Frontal cortex (tissue), 4 donors: ENCODE results near the gene TMEM150C. TPM values are rescaled to one million over a fixed set of nuclear protein-coding genes. Genes with fewer than 3 reads are reported as not detected.

Source experiments
- DNase-seq, 2 donors: peaks; one replicate each; pipeline ENCODE4 v3.0.0; 2012; ENCODE audit warnings: low spot score in 2 of 2
- FAIRE-seq: peaks from 2 replicates; lab custom pipeline; 2012; peaks lifted over from hg19 to GRCh38; lab: Jason Lieb, UNC
- total RNA-seq: library from RNA; depleted of rRNA; stranded (reverse); fragments of >200 nt; gene quantifications from one replicate; pipeline ENCODE4 v1.2.3, GENCODE V29; 2014
- donor health status: control.
- donor health status: control.
- donor health status: control.

Gene TMEM150C
- total RNA-seq, result 74.2 TPM

DNA sequence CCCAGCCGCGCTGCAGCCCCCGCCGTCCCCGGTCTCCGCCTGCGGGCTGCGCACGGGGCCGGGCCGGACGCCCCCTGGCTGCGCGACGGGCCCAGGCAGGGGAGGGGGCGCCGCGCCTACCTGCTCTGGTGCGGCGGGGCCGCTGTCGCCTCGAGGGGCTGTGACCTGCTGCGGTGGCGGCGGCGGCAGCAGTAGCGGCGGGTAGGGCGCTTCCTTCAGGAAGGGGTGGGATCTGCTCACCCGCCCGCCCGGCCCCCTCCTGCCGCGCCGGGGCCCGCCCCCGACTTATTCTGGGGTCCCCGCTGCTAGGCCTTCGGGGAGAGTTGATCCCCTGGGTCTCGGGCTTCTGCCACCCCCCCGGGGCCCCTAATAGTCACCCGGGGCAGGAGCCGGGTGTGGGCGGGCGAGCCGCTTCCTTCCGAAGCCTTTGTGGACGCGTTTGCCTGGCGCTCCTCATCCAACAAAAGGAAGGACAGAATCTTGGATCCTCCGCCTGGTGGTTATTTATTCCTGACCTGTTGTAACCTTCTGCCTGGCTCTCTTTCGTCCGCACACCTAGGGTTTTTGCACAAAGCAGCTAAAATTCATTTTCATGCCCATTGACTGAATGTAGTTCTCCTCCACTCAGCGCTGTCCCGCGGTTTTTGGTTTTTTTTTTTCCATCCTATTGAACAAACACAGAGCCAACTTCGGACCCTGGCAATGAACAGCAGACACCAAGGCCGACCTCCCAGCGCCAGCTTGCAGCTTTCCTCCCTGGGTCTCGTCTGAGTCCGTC lies at the start of gene TMEM150C:
Gene TMEM150C, minus strand, starts transcription at position 203 of the 778 bp plus-strand sequence. CDS start 57,331 bp downstream, outside the sequence.
- FAIRE-seq (no peak), DNase-seq (peak; percentile 59 to 69)

DNA sequence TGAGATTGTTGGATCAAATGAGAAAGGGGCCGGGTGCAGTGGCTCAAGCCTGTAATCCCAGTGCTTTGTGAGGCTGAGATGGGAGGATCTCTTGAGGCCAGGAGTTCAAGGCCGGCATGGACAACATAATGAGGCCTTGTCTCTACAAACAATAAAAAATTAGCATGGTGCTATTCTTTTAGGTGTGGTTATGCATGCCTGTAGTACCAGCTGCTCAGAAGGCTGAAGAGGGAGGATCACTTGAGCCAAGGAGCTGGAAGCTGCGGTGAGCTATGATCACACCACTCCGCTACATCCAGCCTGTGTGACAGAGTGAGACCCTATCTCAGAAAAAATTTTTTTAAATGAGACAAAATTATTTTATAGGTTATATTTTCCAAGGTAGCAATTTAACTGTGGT lies 49.7 kb upstream of the TMEM150C start:
- DNase-seq (no peak), FAIRE-seq (no peak)

DNA sequence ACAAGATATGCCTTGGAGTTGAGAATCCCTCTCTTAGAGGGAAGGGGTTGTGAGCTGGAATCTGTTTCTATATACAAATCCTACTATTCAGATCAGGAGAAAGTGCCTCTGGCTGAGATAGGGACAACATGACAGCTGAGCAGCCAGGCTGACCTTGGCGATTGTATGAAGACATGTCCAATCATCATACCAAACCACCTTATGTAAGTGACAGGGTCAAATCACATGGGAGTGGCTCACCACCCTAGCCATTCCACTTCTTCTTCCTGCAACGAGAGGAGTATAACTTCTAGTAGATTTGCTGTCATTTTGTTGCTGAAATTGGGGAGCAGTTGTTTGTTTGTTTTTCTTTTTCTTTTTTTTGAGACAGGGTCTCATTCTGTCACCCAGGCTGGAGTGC lies 48.3 kb upstream of the TMEM150C start:
- no peak for FAIRE-seq
- no peak for DNase-seq

DNA sequence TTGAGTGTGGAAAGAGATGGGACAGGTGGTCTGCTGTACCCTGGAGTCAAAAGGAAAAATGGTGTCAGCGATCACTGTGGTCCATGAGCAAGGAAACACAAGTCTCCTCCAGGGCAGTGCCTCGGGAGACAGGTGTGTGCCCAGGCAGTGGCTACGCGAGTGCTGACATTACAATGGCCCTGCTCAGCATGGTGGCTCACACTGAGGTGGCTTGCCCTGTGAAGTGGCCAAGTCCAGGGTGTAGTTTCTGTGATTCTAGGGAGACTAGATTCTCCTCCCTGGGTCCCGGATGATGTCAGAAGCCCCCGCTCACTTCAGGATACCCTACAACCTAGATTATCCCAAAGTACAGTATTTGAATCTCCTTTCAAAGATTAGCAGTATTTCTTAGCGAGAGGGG lies 44.8 kb upstream of the TMEM150C start:
- no peak for DNase-seq
- FAIRE-seq, result no peak

DNA sequence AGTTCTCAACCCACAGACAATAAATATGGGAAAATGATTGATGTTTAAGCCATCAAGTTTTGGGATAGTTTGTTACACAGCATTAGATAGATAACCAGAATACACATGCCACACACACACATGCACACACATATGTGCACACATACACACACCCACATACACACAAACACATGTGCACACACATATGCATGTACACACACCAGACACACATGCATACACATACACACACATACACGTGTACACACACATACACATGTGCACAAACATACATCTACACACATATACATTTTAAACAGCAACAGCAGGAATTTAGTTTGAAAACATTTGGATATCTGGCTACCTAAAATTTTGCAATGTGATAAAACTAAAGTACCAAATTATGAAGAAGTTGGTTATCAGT lies 42.7 kb upstream of the TMEM150C start:
- FAIRE-seq (no peak), DNase-seq (no peak)

DNA sequence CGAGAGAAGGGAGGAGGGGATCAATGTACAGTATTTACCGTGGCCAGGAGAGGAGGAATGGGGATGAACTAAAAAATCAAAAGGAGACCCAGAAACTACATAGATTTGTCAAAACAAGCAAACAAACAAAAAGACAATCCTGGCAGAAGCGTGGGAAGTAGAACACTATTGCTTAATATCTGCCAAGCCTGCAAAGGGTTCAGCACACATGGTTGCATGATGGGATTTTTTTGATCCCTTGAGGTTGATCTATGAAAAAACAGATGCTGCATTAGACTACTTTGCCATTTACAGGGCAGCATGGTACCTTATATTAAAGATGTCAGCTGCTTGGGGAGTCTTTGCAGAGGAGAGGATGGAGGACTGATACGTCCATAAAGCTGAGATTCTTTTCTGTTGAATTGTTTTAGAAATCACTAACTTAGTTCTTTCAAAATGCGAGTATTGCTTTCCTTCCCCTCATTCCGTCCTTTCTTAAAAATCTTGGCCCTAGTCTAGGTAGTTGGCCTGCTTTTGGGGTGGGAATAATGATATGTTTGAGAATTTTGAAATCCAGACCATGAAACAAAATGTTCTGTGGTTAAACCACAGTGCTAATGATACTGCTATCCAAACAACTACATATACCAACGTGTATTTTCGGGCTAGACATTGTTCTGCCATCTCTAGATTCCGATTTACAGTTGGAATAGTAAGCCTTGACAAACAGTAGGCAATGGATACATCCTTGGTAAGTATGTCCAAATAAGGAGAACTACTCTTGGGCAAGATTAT lies 39.6 kb upstream of the TMEM150C start:
- no peak for FAIRE-seq
- DNase-seq, result no peak

DNA sequence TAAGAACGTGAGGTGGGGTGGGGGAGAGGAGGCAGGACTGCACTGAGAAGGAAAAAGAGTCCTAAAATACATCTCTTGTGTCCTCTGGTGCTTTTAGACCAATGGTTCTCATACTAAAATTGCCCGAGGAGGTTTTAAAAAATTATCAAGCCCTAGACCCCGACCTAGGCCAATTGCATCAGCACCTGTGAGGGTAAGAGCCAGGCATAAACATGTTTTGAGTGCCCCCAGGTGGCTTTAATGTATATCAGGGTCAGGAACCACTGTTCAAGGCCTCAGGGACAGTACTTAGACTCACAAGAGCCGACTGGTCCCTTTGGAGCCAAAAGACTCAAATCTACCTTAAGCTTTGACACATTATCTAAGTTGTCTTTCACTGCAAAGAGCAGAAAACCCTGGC lies 37.5 kb upstream of the TMEM150C start:
- DNase-seq (no peak), FAIRE-seq (no peak)

DNA sequence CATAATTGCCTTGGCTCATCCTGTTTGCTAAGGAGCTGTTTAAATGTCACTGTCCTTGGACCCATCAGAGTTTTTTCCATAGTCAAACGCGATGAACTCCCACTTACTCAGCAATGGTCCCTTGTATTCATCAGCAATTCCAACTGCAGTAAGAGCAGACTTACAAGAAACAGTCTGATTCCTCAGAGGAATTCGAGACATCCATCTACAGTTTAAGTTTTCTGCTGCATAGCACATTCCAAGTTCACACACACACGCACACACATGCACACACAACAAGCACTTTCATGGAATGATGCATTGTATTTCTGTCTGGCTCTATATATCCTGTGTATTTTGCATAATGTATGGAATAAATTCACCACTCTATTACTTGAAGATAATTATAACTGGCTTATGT lies 32.7 kb upstream of the TMEM150C start:
- no peak for FAIRE-seq
- DNase-seq, result no peak

DNA sequence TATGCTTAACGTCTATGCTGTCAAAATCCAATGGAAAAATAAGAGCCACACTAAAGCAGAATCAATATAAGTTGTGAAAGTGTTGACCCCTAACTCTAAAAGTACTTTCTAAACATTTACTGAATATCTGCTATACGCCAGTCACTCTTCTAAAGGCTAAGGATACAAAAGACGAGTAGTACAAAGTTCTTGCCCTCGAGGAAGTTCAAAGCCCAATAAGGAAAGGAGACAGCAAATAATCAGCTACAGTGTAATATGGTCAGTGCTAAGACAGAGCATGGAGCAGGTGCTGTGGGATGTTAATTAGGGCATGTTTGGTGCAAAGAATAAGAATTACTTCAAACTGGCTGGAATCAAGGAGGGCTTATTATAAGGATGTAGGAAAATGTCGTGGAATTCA lies 31.6 kb upstream of the TMEM150C start:
- DNase-seq, result no peak
- no peak for FAIRE-seq

DNA sequence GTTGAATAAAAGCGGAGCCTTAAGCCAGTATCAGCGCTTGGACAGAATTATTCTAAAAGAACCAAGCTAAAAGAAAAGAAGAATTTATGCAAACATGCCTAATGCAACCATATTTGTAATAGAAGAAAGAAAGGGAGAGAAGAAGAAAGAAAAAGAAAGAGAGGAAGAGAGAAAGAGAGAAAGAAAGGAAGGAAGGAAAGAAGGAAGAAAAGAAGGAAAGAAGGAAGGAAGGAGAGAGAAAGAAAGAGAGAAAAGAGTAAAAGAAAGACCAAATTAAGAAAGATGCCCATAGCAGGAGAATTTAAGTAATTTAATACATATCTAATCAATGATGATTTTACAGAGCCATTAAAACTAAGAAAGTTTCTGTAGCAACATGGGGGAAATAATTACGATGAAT lies 30.9 kb upstream of the TMEM150C start:
- FAIRE-seq (no peak), DNase-seq (no peak)

DNA sequence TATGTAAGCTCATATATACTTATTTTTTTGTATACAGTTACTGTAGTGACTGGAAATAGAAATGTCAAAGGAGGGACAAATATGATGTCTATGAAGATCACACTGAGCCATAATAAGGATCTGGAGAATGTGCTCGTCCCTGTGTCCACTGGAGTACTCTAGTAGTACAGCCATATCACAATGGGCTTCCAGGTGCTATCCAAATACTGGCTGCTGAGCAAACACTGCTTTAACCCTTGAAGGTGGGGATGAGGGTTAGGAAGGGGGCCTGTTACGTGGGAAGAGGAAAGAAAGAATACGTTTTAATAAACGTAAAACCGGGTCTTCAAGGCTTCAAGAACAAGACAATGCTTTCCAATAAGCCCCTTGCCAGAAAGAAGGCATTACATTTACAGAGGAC lies 29.8 kb upstream of the TMEM150C start:
- no peak for DNase-seq
- no peak for FAIRE-seq

DNA sequence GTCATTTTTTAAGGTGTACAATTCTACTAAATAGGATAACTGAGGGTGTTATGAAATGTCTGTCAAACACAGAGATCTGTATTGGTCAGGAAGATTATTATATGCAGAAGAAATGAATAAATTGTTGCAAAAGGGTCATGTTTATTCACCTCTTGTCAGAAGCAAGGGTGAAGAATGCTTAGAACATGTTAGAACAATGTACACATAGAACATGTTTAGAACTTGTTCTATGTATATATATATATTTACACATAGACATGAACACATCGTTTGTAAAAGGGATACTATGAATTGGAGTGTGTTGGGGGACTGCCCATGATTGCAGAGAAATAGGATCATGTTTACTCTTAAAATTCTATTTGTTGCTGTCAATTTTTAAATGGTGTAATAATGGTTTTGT lies 28.0 kb upstream of the TMEM150C start:
- FAIRE-seq (no peak), DNase-seq (no peak)

DNA sequence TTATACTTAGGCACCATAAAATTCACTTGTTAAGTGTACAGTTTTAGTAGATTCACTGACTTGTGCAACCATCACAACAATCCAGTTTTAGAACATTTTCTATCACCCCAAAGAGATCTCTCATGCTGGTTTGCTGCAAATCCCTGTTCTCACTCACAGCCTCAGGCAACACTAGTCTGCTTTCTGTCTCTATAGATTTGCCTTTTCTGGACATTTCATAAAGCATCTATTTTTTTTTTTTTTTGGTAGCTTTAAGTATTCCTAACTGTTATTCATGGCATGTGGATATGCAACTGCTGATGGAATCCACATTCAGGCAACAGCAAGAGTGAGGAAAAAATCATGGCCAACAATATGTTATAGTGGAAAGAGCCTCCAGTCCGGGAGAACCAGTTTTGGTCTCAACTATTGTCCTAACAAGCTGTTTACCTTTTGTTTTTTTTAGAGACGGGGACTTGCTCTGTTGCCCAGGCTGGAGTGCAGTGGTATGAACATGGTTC lies 27.0 kb upstream of the TMEM150C start:
- no peak for DNase-seq
- FAIRE-seq, result no peak

DNA sequence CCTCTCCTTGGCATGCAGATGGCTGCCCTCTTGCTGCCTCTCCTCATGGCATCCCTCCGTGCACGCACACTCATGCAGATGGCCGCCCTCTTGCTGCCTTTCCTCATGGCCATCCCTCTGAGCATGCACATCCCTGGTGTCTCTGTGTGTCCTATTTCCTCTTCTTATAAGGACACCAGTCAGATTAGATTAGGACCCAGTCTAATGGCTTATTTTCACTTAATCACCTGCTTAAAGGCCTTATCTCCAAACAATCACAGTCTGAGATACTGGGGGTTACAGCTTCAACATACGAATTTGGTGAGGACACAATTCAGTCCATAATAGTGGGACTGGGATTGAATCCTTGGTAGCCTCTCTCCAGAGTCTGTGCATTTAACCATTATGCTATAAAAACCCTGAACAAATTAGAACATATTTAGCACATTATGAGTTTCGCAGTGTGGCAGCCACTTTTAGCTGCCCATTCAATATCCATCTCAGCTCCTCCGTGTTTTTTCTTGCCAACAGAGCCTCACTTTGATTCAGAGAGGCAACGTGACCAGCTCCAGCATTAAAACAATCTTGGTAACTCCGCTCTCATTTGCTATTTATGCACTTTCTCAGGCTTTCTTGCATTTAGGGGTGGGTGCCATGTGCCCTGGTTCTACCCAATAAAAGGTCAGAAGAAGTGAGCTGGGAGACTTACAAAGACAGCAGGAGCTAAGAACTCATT lies 26.2 kb upstream of the TMEM150C start:
- DNase-seq (no peak), FAIRE-seq (no peak)

DNA sequence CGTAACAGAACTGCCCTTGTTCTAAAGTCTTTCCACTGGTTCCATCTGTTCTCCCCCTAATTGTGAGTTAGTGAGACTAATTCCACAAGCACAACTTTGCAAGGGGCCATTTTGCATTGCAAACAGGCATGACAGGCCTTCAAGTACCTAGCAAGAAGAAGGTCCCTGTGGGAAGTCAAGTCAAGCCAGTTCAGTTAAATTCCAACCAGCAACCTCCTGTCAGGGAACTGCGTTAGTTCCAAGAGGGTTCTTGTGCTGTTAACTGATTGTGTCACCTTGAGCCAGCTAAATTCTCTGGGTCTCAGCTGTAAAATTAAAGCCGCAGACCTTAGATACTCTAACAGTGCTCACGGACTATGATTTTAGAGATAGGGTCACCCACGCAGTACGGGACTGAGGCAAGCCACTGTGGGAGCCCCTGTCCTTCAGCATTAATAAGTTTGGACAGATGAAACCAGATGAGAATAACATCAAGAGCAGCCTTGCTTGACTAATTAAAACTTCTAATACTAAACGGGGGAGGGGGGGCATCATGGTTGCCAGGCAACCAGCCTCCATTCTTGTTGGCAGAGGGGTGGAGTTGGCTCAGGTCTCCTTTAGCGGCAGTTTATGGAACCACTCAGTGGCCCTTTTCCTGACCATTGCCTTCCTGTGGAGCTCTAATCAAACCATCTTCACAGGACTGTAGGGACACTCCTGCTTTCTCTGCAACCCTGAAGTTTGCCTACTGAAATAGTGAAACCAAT lies 24.1 kb upstream of the TMEM150C start:
- DNase-seq (no peak), FAIRE-seq (no peak)

DNA sequence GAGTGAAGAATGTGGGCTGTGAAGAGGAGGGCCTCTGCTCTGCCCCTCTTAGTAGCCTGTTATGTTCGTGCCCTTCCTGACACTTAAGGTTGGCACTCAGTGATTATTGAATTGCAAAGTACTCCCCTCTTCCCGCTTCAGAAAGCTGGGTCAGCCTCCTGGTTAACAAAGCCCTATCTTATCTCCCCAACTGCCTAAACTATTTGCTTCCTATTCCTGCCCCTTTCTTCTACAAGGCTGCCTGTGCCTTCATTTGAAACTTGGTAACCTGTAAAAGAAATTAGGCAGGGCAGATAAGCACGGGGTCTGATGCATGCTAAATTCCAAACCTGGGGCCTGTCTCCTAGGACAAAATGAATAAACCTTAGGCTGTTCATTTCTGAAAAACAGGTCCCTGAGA lies 23.1 kb upstream of the TMEM150C start:
- no peak for FAIRE-seq
- DNase-seq, result no peak

DNA sequence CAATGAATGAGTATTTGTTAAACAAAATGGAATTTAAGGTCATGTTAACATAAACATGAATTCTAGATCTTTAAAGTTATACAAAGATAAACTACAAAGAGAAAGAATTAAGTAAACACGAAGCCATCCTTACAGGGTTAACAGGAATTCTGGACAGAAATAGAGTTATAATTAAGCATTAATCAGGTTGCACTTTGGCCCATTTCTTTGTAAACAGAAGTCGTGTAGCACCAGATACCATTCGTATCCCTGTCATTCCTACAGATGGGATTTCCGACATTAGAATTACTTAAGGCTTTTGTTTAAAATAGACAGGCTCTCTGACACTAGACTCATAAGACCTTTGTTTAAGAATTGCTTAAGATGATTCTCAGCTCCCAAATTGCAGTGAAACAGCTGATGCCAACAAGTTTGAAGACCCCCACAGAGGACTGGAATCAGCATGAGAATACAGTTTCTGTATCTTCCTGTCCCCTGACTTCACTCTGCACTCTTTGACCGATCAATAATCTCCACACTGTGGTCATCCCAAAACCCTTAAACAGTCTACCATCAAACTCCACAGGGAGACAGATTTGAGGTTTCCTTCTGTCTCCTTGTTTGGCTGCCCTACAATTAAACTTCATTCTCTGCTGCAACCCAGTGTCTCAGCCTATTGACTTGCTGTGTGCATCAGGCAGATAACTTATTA lies 22.3 kb upstream of the TMEM150C start:
- DNase-seq (no peak), FAIRE-seq (no peak)

DNA sequence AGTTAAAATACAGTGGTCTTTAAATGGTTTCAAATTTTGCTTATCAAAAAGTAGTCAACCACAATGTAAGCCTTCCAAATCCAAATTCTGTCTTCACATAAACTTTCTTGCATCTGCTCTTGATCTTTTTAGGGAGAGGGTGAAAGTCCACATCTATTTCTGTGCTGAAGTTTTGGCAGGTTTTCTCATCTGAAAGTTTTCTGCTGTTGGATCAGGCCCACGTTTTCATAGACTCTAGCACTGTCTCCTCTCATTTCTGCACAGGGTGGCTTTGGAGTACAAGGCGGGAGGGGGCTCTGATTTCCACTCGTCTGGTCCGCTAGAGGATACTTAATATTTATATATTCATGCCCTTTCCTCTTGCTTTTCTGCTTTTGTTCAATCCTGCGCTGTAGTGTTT lies 18.1 kb upstream of the TMEM150C start:
- FAIRE-seq (no peak), DNase-seq (no peak)

DNA sequence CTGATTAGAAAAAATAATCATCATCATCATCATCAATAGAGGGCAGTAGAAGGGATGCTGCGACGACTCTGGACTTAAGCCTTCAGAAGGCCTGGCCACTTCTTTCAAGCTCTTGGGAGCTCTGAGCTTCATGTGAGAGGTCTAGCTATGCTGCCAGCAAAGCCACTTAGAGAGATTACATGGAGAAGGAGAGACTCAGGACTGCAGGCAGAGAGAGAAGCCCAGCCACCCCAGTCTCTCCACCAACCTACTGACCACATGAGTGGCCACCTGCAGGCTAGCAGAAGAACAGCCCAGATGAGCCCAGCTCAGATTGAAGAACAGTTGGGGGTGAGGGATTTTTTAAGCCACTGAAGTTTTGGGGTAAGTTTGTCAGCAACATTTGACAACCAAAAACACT lies 17.1 kb upstream of the TMEM150C start:
- DNase-seq, result no peak
- no peak for FAIRE-seq
